Measurements from ENCODE around the gene CMPK2.
A peak's percentile ranks its signal among the peaks of the same experiment; 100 is the strongest.

Gene CMPK2

DNA sequence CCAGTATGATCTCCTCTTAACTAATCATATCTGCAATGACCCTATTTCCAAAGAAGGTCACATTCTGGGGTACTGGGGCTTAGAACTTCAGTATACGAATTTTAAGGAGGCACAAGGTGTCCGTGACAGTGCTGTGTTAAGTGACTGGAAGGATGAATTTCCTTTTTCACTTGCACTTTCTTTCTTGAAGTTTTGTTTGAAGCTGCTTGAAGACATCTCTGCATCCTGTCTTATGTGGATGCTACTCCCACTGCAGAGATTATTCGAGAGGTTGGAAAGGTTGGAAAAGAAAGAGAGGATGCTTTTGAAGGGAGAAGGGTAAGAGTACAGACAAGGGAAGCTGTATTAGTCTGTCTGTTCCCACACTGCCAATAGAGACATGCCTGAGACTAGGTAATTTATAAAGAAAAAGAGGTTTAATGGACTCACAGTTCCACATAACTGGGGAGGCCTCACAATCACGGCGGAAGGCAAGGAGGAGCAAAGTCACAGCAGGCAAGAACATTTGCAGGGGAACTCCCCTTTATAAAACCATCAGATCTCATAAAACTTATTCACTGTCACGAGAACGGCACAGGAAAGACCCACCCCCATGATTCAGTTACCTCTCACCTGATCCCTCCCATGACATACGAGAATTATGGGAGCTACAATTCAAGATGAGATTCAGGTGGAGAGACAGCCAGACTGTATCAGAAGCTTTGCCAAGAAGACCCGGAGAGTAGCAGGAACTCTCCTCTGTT lies 47.9 kb upstream of the CMPK2 start:
- H2AFZ ChIP-seq (ENCODE audit: low read depth, low read length): no peak overlapping the region
- H3K4me2 ChIP-seq (ENCODE audit: insufficient read depth, low read length): no peak overlapping the region
- no peak for DNase-seq
- H3K27me3 ChIP-seq (ENCODE audit: insufficient read depth, low read length, poor library complexity): no peaks in the 10 kb centered on the region
- TF ChIP-seq, protein P1, sequence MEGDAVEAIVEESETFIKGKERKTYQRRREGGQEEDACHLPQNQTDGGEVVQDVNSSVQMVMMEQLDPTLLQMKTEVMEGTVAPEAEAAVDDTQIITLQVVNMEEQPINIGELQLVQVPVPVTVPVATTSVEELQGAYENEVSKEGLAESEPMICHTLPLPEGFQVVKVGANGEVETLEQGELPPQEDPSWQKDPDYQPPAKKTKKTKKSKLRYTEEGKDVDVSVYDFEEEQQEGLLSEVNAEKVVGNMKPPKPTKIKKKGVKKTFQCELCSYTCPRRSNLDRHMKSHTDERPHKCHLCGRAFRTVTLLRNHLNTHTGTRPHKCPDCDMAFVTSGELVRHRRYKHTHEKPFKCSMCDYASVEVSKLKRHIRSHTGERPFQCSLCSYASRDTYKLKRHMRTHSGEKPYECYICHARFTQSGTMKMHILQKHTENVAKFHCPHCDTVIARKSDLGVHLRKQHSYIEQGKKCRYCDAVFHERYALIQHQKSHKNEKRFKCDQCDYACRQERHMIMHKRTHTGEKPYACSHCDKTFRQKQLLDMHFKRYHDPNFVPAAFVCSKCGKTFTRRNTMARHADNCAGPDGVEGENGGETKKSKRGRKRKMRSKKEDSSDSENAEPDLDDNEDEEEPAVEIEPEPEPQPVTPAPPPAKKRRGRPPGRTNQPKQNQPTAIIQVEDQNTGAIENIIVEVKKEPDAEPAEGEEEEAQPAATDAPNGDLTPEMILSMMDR (IDR thresholded peaks at IDR 0.05; ENCODE audit: borderline replicate concordance, extremely low read depth, low read length, poor library complexity, severe bottlenecking): no peak
- no peak for TF ChIP-seq EZH2 (IDR thresholded peaks at IDR 0.05; ENCODE audit: borderline replicate concordance, low read depth, low read length, severe bottlenecking)
- peaks cover 81% of the 10 kb centered on the region for H3K4me1 ChIP-seq (ENCODE audit: insufficient read depth, low read length)
- peaks cover 38% of the 10 kb centered on the region for H3K36me3 ChIP-seq (ENCODE audit: insufficient read depth, low read length)
- H3K79me2 ChIP-seq (ENCODE audit: insufficient read depth, low read length): peaks cover 61% of the 10 kb centered on the region
- H3K27ac ChIP-seq (ENCODE audit: low read length): peak overlapping the region; percentile 93
- no peak overlapping the region for H3K9ac ChIP-seq (ENCODE audit: low read depth, low read length)
- ATAC-seq (ENCODE audit: insufficient read depth, low read depth): no peak
- H4K20me1 ChIP-seq (ENCODE audit: insufficient read depth, low read length): no peaks in the 10 kb centered on the region
- no peaks in the 10 kb centered on the region for H3K9me3 ChIP-seq (ENCODE audit: insufficient read depth, low read length, severe bottlenecking)
- no peak overlapping the region for H3K4me3 ChIP-seq (ENCODE audit: low read depth in 1 of 2, low read length in 2 of 2)

DNA sequence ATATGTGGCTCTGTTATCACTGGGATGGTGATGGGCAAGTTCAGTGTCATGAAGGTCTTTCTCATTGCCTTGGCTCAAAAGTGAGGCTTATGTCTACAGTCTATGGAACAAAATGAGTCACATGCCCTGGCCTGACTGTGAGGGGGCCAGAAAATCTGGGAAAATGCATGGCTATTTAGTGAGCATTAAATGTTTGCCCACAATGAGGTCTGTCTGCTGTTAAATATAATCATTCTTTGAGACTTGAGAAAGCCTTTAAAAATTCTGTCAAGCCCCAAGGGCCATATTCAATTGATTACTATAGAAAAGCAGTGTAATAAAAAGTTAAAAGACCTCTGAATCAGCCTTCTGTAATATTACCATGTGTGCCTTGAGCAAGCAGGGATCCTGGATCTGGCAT lies 46.0 kb upstream of the CMPK2 start:
- no peak for DNase-seq
- Histone ChIP-seq H3K27ac (ENCODE audit: low read length) (peak overlapping the region; percentile 93), H3K79me2 (ENCODE audit: insufficient read depth, low read length) (peaks cover 54% of the 10 kb centered on the region)

DNA sequence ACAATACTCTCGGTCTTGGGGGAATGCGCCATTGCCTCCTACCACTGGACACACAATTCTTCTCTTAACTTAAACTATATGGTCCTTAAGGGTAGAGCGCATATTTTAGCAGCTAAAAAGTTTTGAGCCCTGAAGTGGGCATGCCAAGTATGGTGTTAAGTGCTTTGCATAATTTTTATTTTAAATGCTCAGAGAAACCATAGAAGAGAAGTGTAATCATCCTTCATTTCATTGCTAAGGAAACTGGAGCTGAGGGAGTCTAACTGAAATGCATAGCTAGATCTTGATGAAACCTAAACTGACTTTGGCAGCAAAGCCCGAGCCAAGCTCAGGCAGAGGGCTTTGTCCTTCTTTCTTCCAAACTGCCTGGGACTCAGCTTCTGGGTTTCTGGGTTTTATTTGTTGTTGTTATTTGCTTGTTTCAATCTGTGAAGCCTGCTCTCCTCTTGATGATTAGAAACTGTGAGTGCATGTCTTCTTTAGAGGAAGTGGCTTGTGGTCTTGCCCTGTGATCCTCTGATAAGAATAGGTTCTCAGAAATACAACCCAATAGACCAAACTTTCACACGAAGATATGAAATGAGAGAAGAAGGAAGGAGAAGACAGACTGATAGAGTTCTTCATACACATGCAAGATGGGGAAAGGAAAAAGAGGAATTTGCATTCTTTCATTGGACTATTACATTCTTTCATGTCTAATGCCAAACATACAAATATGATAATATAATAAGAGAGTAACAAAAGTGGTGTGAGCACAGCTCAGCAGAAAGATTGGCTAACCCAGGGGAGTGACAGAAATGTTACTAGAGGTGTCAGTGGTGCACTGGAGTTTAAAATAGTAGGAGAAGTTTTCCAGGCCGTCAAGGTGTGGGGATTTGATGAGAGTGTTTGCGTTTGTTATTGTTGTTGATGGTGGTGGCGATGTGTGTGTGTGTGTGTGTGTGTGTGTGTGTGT lies 44.0 kb upstream of the CMPK2 start:
- Histone ChIP-seq H4K20me1 (ENCODE audit: insufficient read depth, low read length) (no peaks in the 10 kb centered on the region), H3K79me2 (ENCODE audit: insufficient read depth, low read length) (peaks cover 34% of the 10 kb centered on the region), H3K27ac (ENCODE audit: low read length) (peak overlapping the region; percentile 93), H3K4me1 (ENCODE audit: insufficient read depth, low read length) (peaks cover 65% of the 10 kb centered on the region), H3K4me2 (ENCODE audit: insufficient read depth, low read length) (peak overlapping the region; percentile 61), H3K9ac (ENCODE audit: low read depth, low read length) (peak overlapping the region; percentile 51), H3K9me3 (ENCODE audit: insufficient read depth, low read length, severe bottlenecking) (no peaks in the 10 kb centered on the region), H3K36me3 (ENCODE audit: insufficient read depth, low read length) (peaks cover 35% of the 10 kb centered on the region), H2AFZ (ENCODE audit: low read depth, low read length) (peak overlapping the region; percentile 6; the same call in 1 of the 2 replicates), H3K27me3 (ENCODE audit: insufficient read depth, low read length, poor library complexity) (no peaks in the 10 kb centered on the region), H3K4me3 (ENCODE audit: low read depth in 1 of 2, low read length in 2 of 2) (peak overlapping the region in 1 of 2 experiments; percentile 38; a peak in 2 of 4 replicates)
- TF ChIP-seq EZH2 (IDR thresholded peaks at IDR 0.05; ENCODE audit: borderline replicate concordance, low read depth, low read length, severe bottlenecking): no peak
- TF ChIP-seq, protein P1 (IDR thresholded peaks at IDR 0.05; ENCODE audit: borderline replicate concordance, extremely low read depth, low read length, poor library complexity, severe bottlenecking): peak; percentile 6
- ATAC-seq (ENCODE audit: insufficient read depth, low read depth): peak; percentile 88
- DNase-seq: peak; percentile 75

More for the DNA sequence above, 46.0 kb upstream of the CMPK2 start:
- peak overlapping the region; percentile 51 for H3K9ac ChIP-seq (ENCODE audit: low read depth, low read length)
- H3K9me3 ChIP-seq (ENCODE audit: insufficient read depth, low read length, severe bottlenecking): no peaks in the 10 kb centered on the region
- TF ChIP-seq EZH2 (IDR thresholded peaks at IDR 0.05; ENCODE audit: borderline replicate concordance, low read depth, low read length, severe bottlenecking): no peak
- TF ChIP-seq, protein P1 (IDR thresholded peaks at IDR 0.05; ENCODE audit: borderline replicate concordance, extremely low read depth, low read length, poor library complexity, severe bottlenecking): no peak
- peak overlapping the region in 1 of 2 experiments; percentile 38; a peak in 1 of 4 replicates for H3K4me3 ChIP-seq (ENCODE audit: low read depth in 1 of 2, low read length in 2 of 2)
- H3K4me2 ChIP-seq (ENCODE audit: insufficient read depth, low read length): peak overlapping the region; percentile 61
- ATAC-seq (ENCODE audit: insufficient read depth, low read depth): no peak
- no peak overlapping the region for H2AFZ ChIP-seq (ENCODE audit: low read depth, low read length)
- H4K20me1 ChIP-seq (ENCODE audit: insufficient read depth, low read length): no peaks in the 10 kb centered on the region
- H3K27me3 ChIP-seq (ENCODE audit: insufficient read depth, low read length, poor library complexity): no peaks in the 10 kb centered on the region
- H3K4me1 ChIP-seq (ENCODE audit: insufficient read depth, low read length): peaks cover 85% of the 10 kb centered on the region
- peaks cover 49% of the 10 kb centered on the region for H3K36me3 ChIP-seq (ENCODE audit: insufficient read depth, low read length)
